GM20431 (cell line): ENCODE measurements around the gene C5AR1.
"Not testable (repeated sequence)": the region's sequence is repeated elsewhere in the genome, so short reads cannot be mapped to it uniquely, and the experiment has no call there.

Experiments used
- in situ Hi-C: fragments of 300-500 bp; cut with MseI, MboI; formaldehyde crosslinking; loops from one replicate; pipeline ENCODE4 v1.15.0; 2020; ENCODE audit warnings: low sequenced_read_pairs; ENCODE audit not compliant: unreplicated experiment

Gene C5AR1

GRCh38 chr19:47283405-47284059 lies 26.1 kb upstream of the C5AR1 start:
- in situ Hi-C loops = loop anchor here (25.0 kb wide), 2 partner anchors 104 to 429 kb away; partner anchors contain the start of gene EHD2

GRCh38 chr19:47284324-47284899 lies 25.2 kb upstream of the C5AR1 start:
- in situ Hi-C loops = loop anchor here (25.0 kb wide), 2 partner anchors 103 to 428 kb away; partner anchors contain the start of gene EHD2

- in situ Hi-C loops = loop anchor here (25.0 kb wide), 2 partner anchors 91 to 416 kb away; partner anchors contain the start of gene EHD2
Measured at GRCh38 chr19:47296036-47296435, 13.6 kb upstream of the C5AR1 start.

GRCh38 chr19:47300867-47301266 lies 8.8 kb upstream of the C5AR1 start:
- in situ Hi-C loops = not testable (repeated sequence)

GRCh38 chr19:47302249-47302648 lies 7.4 kb upstream of the C5AR1 start:
- in situ Hi-C loops = no loop called here

- in situ Hi-C loops = no loop called here
Measured at GRCh38 chr19:47303966-47304365, 5.7 kb upstream of the C5AR1 start.

GRCh38 chr19:47305309-47305751 lies 4.3 kb upstream of the C5AR1 start:
- in situ Hi-C loops = no loop called here

- in situ Hi-C loops = no loop called here
Measured at GRCh38 chr19:47306303-47306702, 3.4 kb upstream of the C5AR1 start.

- in situ Hi-C loops = no loop called here
Measured at GRCh38 chr19:47309038-47309437, 623 bp upstream of the C5AR1 start.

GRCh38 chr19:47310323-47310722 lies 662 bp downstream of the C5AR1 start:
- in situ Hi-C loops = no loop called here

GRCh38 chr19:47310819-47311218 lies 1.2 kb downstream of the C5AR1 start:
- in situ Hi-C loops = no loop called here

GRCh38 chr19:47312366-47313006 lies 2.8 kb downstream of the C5AR1 start:
- in situ Hi-C loops = no loop called here

- in situ Hi-C loops = no loop called here
Measured at GRCh38 chr19:47313754-47314295, 4.2 kb downstream of the C5AR1 start.

- in situ Hi-C loops = no loop called here
Measured at GRCh38 chr19:47315125-47315821, 5.6 kb downstream of the C5AR1 start.

- in situ Hi-C loops = no loop called here
Measured at GRCh38 chr19:47316513-47316912, 6.9 kb downstream of the C5AR1 start.

GRCh38 chr19:47319923-47320871 lies 10.5 kb downstream of the C5AR1 start:
- in situ Hi-C loops = no loop called here

- in situ Hi-C loops = no loop called here
Measured at GRCh38 chr19:47321630-47322029, 12.0 kb downstream of the C5AR1 start.

GRCh38 chr19:47322058-47322457 lies 12.4 kb downstream of the C5AR1 start:
- in situ Hi-C loops = no loop called here

- in situ Hi-C loops = no loop called here
Measured at GRCh38 chr19:47323409-47323808, 13.7 kb downstream of the C5AR1 start.
